DND-41 (cell line): ENCODE data around the gene PTER.

Experiments
- ATAC-seq: fragments of 200-7000 bp; cut with Tn5 transposase; 3 replicates; pipeline ENCODE4 v1.9.1; 2021; ENCODE audit warnings: low read depth; ENCODE audit not compliant: insufficient read depth
- DNase-seq: peaks from one replicate; pipeline ENCODE4 v3.0.0-alpha.2; 2020
- H2AFZ ChIP-seq: 2 replicates; pipeline ENCODE4 v1.6.0; 2012; ENCODE audit warnings: low read depth, low read length
- H3K27ac ChIP-seq: 2 replicates; pipeline ENCODE4 v1.5.1; 2012; ENCODE audit warnings: low read length, inconsistent platforms
- H3K27me3 ChIP-seq: fragments of 200-600 bp; sonication (generic); 2 replicates; pipeline ENCODE4 v1.6.0; 2012; ENCODE audit warnings: low read length, mild to moderate bottlenecking, inconsistent platforms; ENCODE audit not compliant: insufficient read depth, poor library complexity
- H3K36me3 ChIP-seq: 2 replicates; pipeline ENCODE4 v1.5.1; 2012; ENCODE audit warnings: low read length, inconsistent platforms; ENCODE audit not compliant: insufficient read depth
- H3K4me1 ChIP-seq: 2 replicates; pipeline ENCODE4 v1.5.1; 2012; ENCODE audit warnings: mild to moderate bottlenecking, low read length; ENCODE audit not compliant: insufficient read depth
- H3K4me2 ChIP-seq: 2 replicates; pipeline ENCODE4 v1.6.0; 2012; ENCODE audit warnings: mild to moderate bottlenecking, moderate library complexity, low read length, inconsistent platforms; ENCODE audit not compliant: insufficient read depth
- H3K4me3 ChIP-seq, 2 experiments: fragments of 200-600 bp in 1 of 2; shearing (Covaris generic) in 1 of 2; 2 replicates each; pipeline ENCODE4 v1.5.1; 2012 to 2016; ENCODE audit warnings: inconsistent platforms in 2 of 2, low read length in 2 of 2, mild to moderate bottlenecking in 2 of 2, low read depth in 1 of 2, moderate library complexity in 1 of 2
- H3K79me2 ChIP-seq: 2 replicates; pipeline ENCODE4 v1.6.0; 2012; ENCODE audit warnings: low read length, inconsistent platforms; ENCODE audit not compliant: insufficient read depth
- H3K9ac ChIP-seq: 2 replicates; pipeline ENCODE4 v1.6.0; 2012; ENCODE audit warnings: low read depth, mild to moderate bottlenecking, inconsistent platforms, low read length, moderate library complexity
- H3K9me3 ChIP-seq: 2 replicates; pipeline ENCODE4 v1.5.1; 2012; ENCODE audit warnings: low read length, moderate library complexity, mild to moderate bottlenecking, inconsistent platforms; ENCODE audit not compliant: insufficient read depth, severe bottlenecking
- H4K20me1 ChIP-seq: 2 replicates; pipeline ENCODE4 v1.6.0; 2012; ENCODE audit warnings: low read length; ENCODE audit not compliant: insufficient read depth
- CTCF ChIP-seq: IDR thresholded peaks from 2 replicates; pipeline ENCODE4 v1.5.1; 2012; ENCODE audit warnings: borderline replicate concordance, low read length, moderate library complexity, mild to moderate bottlenecking; ENCODE audit not compliant: poor library complexity, severe bottlenecking; ENCODE audit errors: extremely low read depth
- EZH2 ChIP-seq: IDR thresholded peaks from 3 replicates; pipeline ENCODE4 v1.6.1; 2012; ENCODE audit warnings: borderline replicate concordance, low read depth, mild to moderate bottlenecking, moderate library complexity, low read length, inconsistent platforms; ENCODE audit not compliant: severe bottlenecking

Gene PTER

GRCh38 chr10:16493884-16494536, 57.2 kb downstream of the PTER start:
- no peak for DNase-seq
- Histone ChIP-seq H3K36me3 (peaks cover 36% of the 10 kb centered on the region), H3K9me3 (no peaks in the 10 kb centered on the region), H3K4me3 (no peak overlapping the region), H3K4me1 (no peaks in the 10 kb centered on the region), H3K9ac (no peak overlapping the region), H2AFZ (no peak overlapping the region), H3K27me3 (no peaks in the 10 kb centered on the region), H3K27ac (no peak overlapping the region), H3K79me2 (no peaks in the 10 kb centered on the region), H3K4me2 (no peak overlapping the region), H4K20me1 (no peaks in the 10 kb centered on the region)
- ATAC-seq = no peak
- TF ChIP-seq EZH2 (no peak), CTCF (no peak)

GRCh38 chr10:16497911-16498310, 61.1 kb downstream of the PTER start:
- no peaks in the 10 kb centered on the region for H3K9me3 ChIP-seq
- H3K4me3 ChIP-seq = no peak overlapping the region
- no peaks in the 10 kb centered on the region for H3K4me1 ChIP-seq
- ATAC-seq = no peak
- peaks cover 15% of the 10 kb centered on the region for H3K36me3 ChIP-seq
- no peaks in the 10 kb centered on the region for H3K79me2 ChIP-seq
- no peak for TF ChIP-seq EZH2
- TF ChIP-seq CTCF = no peak
- H3K4me2 ChIP-seq = no peak overlapping the region
- H4K20me1 ChIP-seq = no peaks in the 10 kb centered on the region
- H3K27me3 ChIP-seq = no peaks in the 10 kb centered on the region
- no peak overlapping the region for H3K27ac ChIP-seq
- no peak overlapping the region for H2AFZ ChIP-seq
- DNase-seq = no peak
- no peak overlapping the region for H3K9ac ChIP-seq

- Histone ChIP-seq H3K9me3 (no peaks in the 10 kb centered on the region), H3K4me1 (no peaks in the 10 kb centered on the region), H3K27ac (no peak overlapping the region), H3K9ac (no peak overlapping the region), H3K4me3 (no peak overlapping the region), H3K27me3 (no peaks in the 10 kb centered on the region), H3K36me3 (peaks cover 27% of the 10 kb centered on the region), H2AFZ (no peak overlapping the region), H3K79me2 (no peaks in the 10 kb centered on the region), H3K4me2 (no peak overlapping the region), H4K20me1 (peaks cover 2% of the 10 kb centered on the region; the same call in 1 of the 2 replicates)
- TF ChIP-seq CTCF (no peak), EZH2 (no peak)
- DNase-seq (no peak), ATAC-seq (no peak)
Observed at GRCh38 chr10:16505161-16505560, 68.4 kb downstream of the PTER start.
